ENCODE measurements around the gene GCH1. TPM values are rescaled to one million over a fixed set of nuclear protein-coding genes. Genes with fewer than 3 reads are reported as not detected.

Gene GCH1
- total RNA-seq, 1 donor from 2014 or later: 11.2 TPM

- no peak for TF ChIP-seq CTCF (IDR thresholded peaks at IDR 0.05; ENCODE audit: unreplicated experiment)
- no peak for DNase-seq (ENCODE audit: low spot score)
- no peak overlapping the region for H3K27ac Mint-ChIP-seq (ENCODE audit: unreplicated experiment)
- no peaks in the 10 kb centered on the region for H3K36me3 Mint-ChIP-seq (ENCODE audit: low read depth, unreplicated experiment)
- peaks cover 1% of the 10 kb centered on the region for H3K27me3 Mint-ChIP-seq (ENCODE audit: unreplicated experiment)
- H3K4me3 Mint-ChIP-seq (ENCODE audit: unreplicated experiment): no peak overlapping the region
- H3K9me3 Mint-ChIP-seq (ENCODE audit: unreplicated experiment): no peaks in the 10 kb centered on the region
- H3K4me1 Mint-ChIP-seq (ENCODE audit: unreplicated experiment): no peaks in the 10 kb centered on the region
These were observed 94.7 kb downstream of the GCH1 start for GRCh38 chr14:54807881-54808280.

- no peaks in the 10 kb centered on the region for H3K9me3 Mint-ChIP-seq (ENCODE audit: unreplicated experiment)
- no peak overlapping the region for H3K4me3 Mint-ChIP-seq (ENCODE audit: unreplicated experiment)
- H3K4me1 Mint-ChIP-seq (ENCODE audit: unreplicated experiment): no peaks in the 10 kb centered on the region
These were observed 95.2 kb downstream of the GCH1 start for GRCh38 chr14:54807428-54807827.

GRCh38 chr14:54806616-54807015, 96.0 kb downstream of the GCH1 start:
- no peaks in the 10 kb centered on the region for H3K9me3 Mint-ChIP-seq (ENCODE audit: unreplicated experiment)
- no peak for TF ChIP-seq CTCF (IDR thresholded peaks at IDR 0.05; ENCODE audit: unreplicated experiment)
- H3K27me3 Mint-ChIP-seq (ENCODE audit: unreplicated experiment): peaks cover 1% of the 10 kb centered on the region
- no peak overlapping the region for H3K4me3 Mint-ChIP-seq (ENCODE audit: unreplicated experiment)
- H3K27ac Mint-ChIP-seq (ENCODE audit: unreplicated experiment): no peak overlapping the region
- DNase-seq (ENCODE audit: low spot score): no peak
- H3K4me1 Mint-ChIP-seq (ENCODE audit: unreplicated experiment): no peaks in the 10 kb centered on the region
- H3K36me3 Mint-ChIP-seq (ENCODE audit: low read depth, unreplicated experiment): no peaks in the 10 kb centered on the region

More at GRCh38 chr14:54807428-54807827, 95.2 kb downstream of the GCH1 start:
- Mint-ChIP-seq H3K36me3 (ENCODE audit: low read depth, unreplicated experiment) (no peaks in the 10 kb centered on the region), H3K27me3 (ENCODE audit: unreplicated experiment) (peaks cover 1% of the 10 kb centered on the region), H3K27ac (ENCODE audit: unreplicated experiment) (no peak overlapping the region)
- no peak for DNase-seq (ENCODE audit: low spot score)
- no peak for TF ChIP-seq CTCF (IDR thresholded peaks at IDR 0.05; ENCODE audit: unreplicated experiment)

- H3K36me3 Mint-ChIP-seq (ENCODE audit: low read depth, unreplicated experiment): no peaks in the 10 kb centered on the region
- no peak overlapping the region for H3K27ac Mint-ChIP-seq (ENCODE audit: unreplicated experiment)
- H3K4me1 Mint-ChIP-seq (ENCODE audit: unreplicated experiment): no peaks in the 10 kb centered on the region
- H3K4me3 Mint-ChIP-seq (ENCODE audit: unreplicated experiment): no peak overlapping the region
- peak; percentile 84 for TF ChIP-seq CTCF (IDR thresholded peaks at IDR 0.05; ENCODE audit: unreplicated experiment)
- peak; percentile 87 for DNase-seq (ENCODE audit: low spot score)
- H3K27me3 Mint-ChIP-seq (ENCODE audit: unreplicated experiment): peaks cover 1% of the 10 kb centered on the region
- H3K9me3 Mint-ChIP-seq (ENCODE audit: unreplicated experiment): no peaks in the 10 kb centered on the region
These were observed 96.9 kb downstream of the GCH1 start for GRCh38 chr14:54805445-54806322.

GRCh38 chr14:54805070-54805444, 97.6 kb downstream of the GCH1 start:
- Mint-ChIP-seq H3K36me3 (ENCODE audit: low read depth, unreplicated experiment) (no peaks in the 10 kb centered on the region), H3K27me3 (ENCODE audit: unreplicated experiment) (peaks cover 1% of the 10 kb centered on the region), H3K4me1 (ENCODE audit: unreplicated experiment) (no peaks in the 10 kb centered on the region), H3K4me3 (ENCODE audit: unreplicated experiment) (no peak overlapping the region), H3K9me3 (ENCODE audit: unreplicated experiment) (no peaks in the 10 kb centered on the region), H3K27ac (ENCODE audit: unreplicated experiment) (no peak overlapping the region)
- DNase-seq (ENCODE audit: low spot score): no peak
- no peak for TF ChIP-seq CTCF (IDR thresholded peaks at IDR 0.05; ENCODE audit: unreplicated experiment)

All from endothelial cell (in vitro differentiated cells).